Ectodermal cell (in vitro differentiated cells): ENCODE data around the gene KRT7.

Experiments used
- H3K27ac ChIP-seq: 2 replicates; pipeline ENCODE4 v1.7.0; 2013; ENCODE audit warnings: mild to moderate bottlenecking, low read depth, low read length; ENCODE audit not compliant: insufficient read depth, poor library complexity, severe bottlenecking
- H3K27me3 ChIP-seq: 2 replicates; pipeline ENCODE4 v1.7.0; 2013; ENCODE audit warnings: mild to moderate bottlenecking, low read length; ENCODE audit not compliant: insufficient read depth, control insufficient read depth, poor library complexity, severe bottlenecking
- H3K36me3 ChIP-seq: one replicate; pipeline ENCODE4 v1.7.0; 2013; ENCODE audit warnings: low read length; ENCODE audit not compliant: control insufficient read depth, insufficient read depth
- H3K4me1 ChIP-seq: one replicate; pipeline ENCODE4 v1.7.0; 2013; ENCODE audit warnings: low read length; ENCODE audit not compliant: control insufficient read depth, insufficient read depth
- H3K4me3 ChIP-seq: 2 replicates; pipeline ENCODE4 v1.7.0; 2013; ENCODE audit warnings: low read depth, low read length, control low read depth; ENCODE audit not compliant: insufficient read depth
- H3K9me3 ChIP-seq: 2 replicates; pipeline ENCODE4 v1.7.0; 2013; ENCODE audit warnings: mild to moderate bottlenecking, low read length, moderate library complexity; ENCODE audit not compliant: control insufficient read depth
- WGBS, 2 experiments: methylation state at CpG; one replicate each; pipeline ENCODE4 v1.1.7; 2013; ENCODE audit warnings: missing lambda C conversion rate in 2 of 2; 5-methylcytosine and 5-hydroxymethylcytosine counted together

KRT7 gene

DNA sequence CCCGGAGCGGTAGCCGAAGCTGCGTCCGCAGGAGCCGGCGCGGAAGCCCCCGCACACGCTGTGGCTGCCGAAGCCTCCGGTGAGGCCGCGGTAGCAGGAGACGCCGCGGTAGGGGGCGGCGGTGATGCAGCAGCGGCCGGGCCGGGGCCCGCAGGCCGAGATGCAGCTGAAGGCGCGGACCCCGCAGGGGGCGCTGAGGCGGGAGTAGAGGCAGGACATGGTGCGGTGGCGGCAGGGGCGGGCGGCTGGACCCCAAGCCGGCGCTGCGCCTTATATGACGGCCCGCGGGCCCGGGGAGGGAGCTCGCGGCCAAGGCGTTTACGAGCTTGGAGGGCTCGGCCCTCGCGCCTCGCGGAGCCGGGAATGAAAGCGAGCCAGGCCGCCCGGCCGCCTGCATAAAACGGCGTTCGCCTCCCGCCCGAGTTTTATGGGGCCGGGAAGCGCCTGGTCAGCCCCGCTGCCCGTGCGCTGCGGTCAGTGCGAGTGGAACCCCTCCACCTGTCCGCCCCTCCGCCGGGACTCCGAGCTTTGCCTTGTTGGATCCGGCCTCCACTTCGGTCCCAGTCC is 25.4 kb downstream of the KRT7 start:
- no peak overlapping the region for H3K27ac ChIP-seq
- no peaks in the 10 kb centered on the region for H3K36me3 ChIP-seq
- peaks cover 50% of the 10 kb centered on the region for H3K27me3 ChIP-seq
- H3K9me3 ChIP-seq: no peaks in the 10 kb centered on the region
- peaks cover 12% of the 10 kb centered on the region for H3K4me1 ChIP-seq
- H3K4me3 ChIP-seq: no peak overlapping the region
- 11 to 12% methylated on average over 72 of the region's 72 CpGs for WGBS, 2 experiments

DNA sequence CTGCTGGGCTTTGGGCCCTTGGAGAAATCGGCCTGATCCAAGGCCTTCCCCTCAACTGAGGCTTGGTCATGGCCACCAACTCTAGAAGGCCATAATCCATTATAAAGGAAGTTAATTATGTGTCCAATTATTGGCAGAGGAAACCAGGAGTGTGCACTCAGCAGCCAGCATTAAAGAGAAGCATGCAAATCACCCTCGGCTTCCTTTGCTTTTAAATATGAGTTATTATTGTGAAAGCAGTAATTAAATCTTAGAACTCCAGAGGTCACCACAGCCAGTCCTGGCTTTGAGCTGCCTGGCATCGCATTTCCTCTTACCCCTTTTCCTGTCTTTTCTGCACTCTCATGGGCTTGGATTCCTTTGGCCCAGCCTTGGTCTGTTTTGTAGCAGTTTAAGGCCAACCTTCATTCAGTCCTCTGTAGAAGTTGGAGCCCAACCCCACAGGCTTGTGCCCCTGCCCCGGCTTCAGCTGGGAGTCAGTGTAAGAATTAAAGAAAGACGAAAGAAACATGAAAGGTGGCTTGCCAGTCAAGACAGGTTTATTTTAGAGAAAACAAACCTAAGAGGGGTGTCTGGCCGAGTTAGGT is 26.7 kb downstream of the KRT7 start:
- H3K27me3 ChIP-seq: peaks cover 50% of the 10 kb centered on the region
- no peak overlapping the region for H3K27ac ChIP-seq
- 87 to 90% methylated on average over 6 of the region's 6 CpGs for WGBS, 2 experiments
- H3K4me1 ChIP-seq: peaks cover 12% of the 10 kb centered on the region
- H3K4me3 ChIP-seq: no peak overlapping the region
- no peaks in the 10 kb centered on the region for H3K9me3 ChIP-seq
- no peaks in the 10 kb centered on the region for H3K36me3 ChIP-seq

DNA sequence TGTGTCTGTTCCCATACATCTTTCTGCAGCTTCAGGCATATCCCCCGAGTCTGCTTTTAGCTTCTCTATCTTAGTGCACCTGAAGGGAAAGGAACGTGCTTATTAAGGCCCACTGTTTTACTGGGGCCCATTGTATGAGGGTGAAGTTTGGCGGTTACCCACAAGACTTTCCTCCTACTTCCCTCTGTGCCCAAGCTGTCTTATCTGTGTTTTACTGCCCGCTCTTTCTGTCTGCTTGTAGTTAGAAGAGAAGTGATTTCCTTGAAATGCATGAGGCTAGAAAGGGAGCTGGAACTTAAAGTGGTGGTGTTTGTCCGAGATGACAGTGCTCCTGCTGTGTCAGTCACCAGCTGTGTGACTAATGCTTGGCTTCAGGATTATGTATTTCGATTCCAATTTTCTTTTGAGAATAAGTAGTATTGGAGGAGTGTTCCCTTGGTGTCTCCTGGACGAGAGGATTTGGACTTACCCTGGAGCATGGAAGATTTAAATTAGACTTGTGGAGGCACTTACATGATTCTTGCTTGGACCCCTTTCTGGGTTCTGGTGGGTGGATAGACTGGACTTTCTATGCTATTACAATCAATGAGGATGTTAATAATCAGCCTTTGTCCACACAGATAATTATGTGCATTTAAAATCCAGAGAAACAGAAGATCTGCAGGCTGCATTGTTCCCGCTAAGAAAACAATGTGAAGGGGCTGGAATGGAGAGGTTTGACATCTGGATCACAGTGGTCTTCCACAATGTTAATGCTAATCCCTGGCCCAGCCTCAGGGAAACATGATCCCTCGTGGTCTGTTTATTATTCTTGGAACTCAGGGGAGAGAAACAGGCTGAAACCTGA is 27.5 kb downstream of the KRT7 start:
- no peak overlapping the region for H3K27ac ChIP-seq
- peaks cover 12% of the 10 kb centered on the region for H3K4me1 ChIP-seq
- no peaks in the 10 kb centered on the region for H3K9me3 ChIP-seq
- H3K36me3 ChIP-seq: no peaks in the 10 kb centered on the region
- no peak overlapping the region for H3K4me3 ChIP-seq
- WGBS, 2 experiments: 71 to 75% methylated on average over 8 to 9 of the region's 9 CpGs
- H3K27me3 ChIP-seq: peaks cover 44% of the 10 kb centered on the region

DNA sequence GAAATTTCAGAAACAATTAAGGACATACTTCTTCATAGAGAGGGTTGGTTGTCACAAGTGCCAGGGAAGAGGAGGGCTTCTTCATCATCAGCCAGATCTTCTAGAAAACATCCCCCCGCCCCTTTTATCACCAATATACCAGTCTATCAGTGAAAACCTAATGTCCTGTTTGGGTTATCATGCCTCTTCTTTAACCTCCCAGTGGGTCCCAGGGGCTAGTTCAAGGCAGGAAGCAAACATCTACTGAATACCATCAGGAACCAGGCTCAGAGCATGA is 28.1 kb downstream of the KRT7 start:
- Histone ChIP-seq H3K27me3 (peaks cover 38% of the 10 kb centered on the region), H3K36me3 (no peaks in the 10 kb centered on the region), H3K4me1 (peaks cover 12% of the 10 kb centered on the region), H3K27ac (no peak overlapping the region), H3K9me3 (no peaks in the 10 kb centered on the region), H3K4me3 (no peak overlapping the region)
- 93 to 95% methylated on average over 1 of the region's 1 CpG for WGBS, 2 experiments

DNA sequence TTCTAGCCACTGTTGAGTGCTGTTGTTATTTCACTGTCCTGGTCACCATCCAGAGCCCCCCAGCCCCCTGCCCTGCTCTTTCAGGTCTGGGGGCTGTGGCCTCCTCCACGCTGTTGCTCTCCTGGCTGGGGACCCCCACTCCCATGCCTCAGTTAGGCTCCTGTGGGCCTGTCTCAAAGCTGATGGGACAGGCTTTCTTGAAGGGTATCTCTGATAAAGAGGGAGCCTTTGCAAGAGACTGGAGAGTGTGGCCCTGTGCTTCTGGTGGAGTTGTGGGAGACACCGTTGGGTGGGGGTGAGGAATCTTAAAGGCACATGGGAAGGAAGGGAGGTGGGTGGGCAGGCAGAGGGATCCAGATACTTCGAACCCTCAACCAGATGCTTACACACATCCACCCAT is 29.2 kb downstream of the KRT7 start:
- Histone ChIP-seq H3K36me3 (no peaks in the 10 kb centered on the region), H3K27me3 (peaks cover 27% of the 10 kb centered on the region), H3K27ac (no peak overlapping the region), H3K4me3 (no peak overlapping the region), H3K9me3 (no peaks in the 10 kb centered on the region), H3K4me1 (peaks cover 12% of the 10 kb centered on the region)
- 90 to 94% methylated on average over 2 of the region's 3 CpGs for WGBS, 2 experiments

DNA sequence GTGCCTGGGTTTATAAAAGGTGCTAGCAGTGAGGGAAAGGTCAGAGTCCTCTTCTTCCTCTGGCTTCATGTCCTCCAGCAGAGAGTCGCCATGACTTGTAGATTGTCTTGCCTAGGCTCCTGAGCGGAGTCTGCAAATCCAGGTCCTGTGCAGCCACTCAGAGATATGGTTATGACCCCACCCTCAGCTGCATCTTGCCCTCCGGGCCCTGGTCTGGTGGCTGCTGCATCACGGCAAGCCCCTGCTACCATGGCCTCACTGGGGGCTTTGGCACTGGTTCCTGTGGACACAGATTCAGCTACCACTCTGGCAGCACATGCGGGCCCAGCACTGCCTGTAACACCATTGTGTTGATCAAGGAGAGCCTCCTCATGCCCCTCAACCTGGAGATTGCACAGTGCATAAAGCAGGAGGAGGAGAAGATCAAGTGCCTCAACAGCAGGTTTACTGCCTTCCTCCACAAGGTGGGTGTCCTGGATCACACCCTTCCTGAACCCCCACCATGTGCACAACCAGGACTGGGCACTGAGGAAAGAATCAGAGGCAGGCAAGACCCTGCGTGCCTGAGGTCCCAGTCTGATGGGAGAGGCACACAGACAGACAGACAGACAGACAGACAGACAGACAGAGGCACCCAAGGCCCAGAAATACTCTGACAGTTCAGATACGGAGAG is 30.9 kb downstream of the KRT7 start:
- no peaks in the 10 kb centered on the region for H3K36me3 ChIP-seq
- H3K27me3 ChIP-seq: peaks cover 11% of the 10 kb centered on the region
- peaks cover 12% of the 10 kb centered on the region for H3K4me1 ChIP-seq
- no peak overlapping the region for H3K27ac ChIP-seq
- 89 to 92% methylated on average over 7 of the region's 7 CpGs for WGBS, 2 experiments
- no peaks in the 10 kb centered on the region for H3K9me3 ChIP-seq
- no peak overlapping the region for H3K4me3 ChIP-seq

DNA sequence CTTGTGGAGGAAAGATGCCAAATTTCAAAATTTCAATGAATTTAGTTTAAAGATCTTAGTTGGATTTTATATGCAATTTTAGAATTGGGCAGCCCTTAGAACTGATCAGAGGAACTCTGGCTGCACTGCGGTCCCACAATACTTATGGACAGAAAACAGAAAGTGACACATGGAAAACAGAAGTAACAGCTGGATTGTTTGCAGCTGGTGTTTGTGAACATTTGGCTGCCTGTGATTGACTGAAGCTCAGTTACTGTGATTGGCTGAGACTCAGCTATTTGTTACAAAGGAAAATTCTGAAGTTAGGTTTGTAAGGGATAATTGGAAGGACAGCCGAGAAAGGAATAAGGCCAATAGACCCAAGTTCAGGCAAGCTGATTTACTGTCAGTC is 31.4 kb downstream of the KRT7 start:
- peaks cover 12% of the 10 kb centered on the region for H3K4me1 ChIP-seq
- no peak overlapping the region for H3K27ac ChIP-seq
- peaks cover 6% of the 10 kb centered on the region for H3K27me3 ChIP-seq
- no peaks in the 10 kb centered on the region for H3K9me3 ChIP-seq
- no peak overlapping the region for H3K4me3 ChIP-seq
- WGBS, 2 experiments: 85 to 91% methylated on average over 2 of the region's 2 CpGs
- no peaks in the 10 kb centered on the region for H3K36me3 ChIP-seq

DNA sequence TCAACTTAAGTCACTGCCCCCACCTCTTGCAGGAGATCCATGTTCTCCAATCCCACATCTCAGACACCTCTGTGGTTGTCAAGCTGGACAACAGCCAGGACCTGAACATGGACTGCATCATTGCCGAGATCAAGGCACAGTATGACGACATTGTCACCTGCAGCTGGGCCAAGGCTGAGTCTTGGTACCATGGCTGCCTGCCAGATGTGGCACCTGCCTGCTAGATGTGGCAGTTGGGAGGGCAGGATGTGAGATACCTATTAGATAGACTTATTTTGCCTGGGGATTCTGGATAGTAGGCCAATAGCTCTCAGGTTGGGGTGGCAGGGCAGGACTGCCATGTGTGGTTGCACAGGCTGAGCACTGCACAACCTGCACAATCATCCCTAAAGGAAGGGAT is 33.5 kb downstream of the KRT7 start:
- Histone ChIP-seq H3K9me3 (no peaks in the 10 kb centered on the region), H3K36me3 (no peaks in the 10 kb centered on the region), H3K27ac (no peak overlapping the region), H3K4me1 (peaks cover under 1% of the 10 kb centered on the region), H3K4me3 (no peak overlapping the region), H3K27me3 (no peaks in the 10 kb centered on the region)
- WGBS, 2 experiments: 92 to 97% methylated on average over 2 of the region's 2 CpGs

DNA sequence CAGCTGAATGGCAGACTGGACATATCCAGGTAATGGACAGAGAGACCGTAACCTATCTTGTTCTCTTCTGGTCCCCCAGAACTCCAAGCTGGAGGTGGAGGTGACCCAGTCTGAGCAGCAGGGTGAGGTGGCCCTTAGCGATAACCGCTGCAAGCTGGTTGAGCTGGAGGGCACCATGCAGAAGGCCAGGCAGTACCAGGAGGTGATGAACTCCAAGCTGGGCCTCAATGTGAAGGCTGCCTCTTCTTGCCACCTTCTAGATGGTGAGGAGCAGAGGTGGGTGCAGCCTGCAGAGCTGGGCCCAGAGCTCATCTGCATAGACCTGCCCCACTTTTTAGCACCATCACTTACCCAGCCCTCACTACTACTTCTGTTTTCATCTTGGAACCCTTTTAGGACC is 34.2 kb downstream of the KRT7 start:
- Histone ChIP-seq H3K4me1 (no peaks in the 10 kb centered on the region), H3K4me3 (no peak overlapping the region), H3K27ac (no peak overlapping the region), H3K9me3 (no peaks in the 10 kb centered on the region), H3K27me3 (no peaks in the 10 kb centered on the region), H3K36me3 (no peaks in the 10 kb centered on the region)
- 63 to 64% methylated on average over 3 of the region's 3 CpGs for WGBS, 2 experiments

DNA sequence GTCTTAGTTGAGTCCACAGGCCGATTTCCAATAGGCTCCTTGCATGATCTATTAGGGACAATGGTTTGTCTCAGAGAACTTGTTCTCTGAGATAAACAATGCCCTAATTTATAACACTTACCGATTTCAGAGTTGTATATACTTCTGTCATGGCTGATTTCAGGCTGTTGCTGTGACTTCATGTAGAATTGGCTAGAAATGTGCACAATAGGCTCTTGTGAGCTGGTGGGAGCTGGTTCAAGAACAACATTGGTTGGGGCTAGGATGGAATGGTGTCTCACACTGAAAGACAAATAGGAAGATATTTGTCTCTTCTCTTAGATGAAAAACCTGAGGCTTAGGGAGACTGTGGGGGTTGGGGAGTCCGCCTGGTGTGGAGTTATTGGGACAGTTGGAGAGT is 34.7 kb downstream of the KRT7 start:
- Histone ChIP-seq H3K4me1 (no peaks in the 10 kb centered on the region), H3K27me3 (no peaks in the 10 kb centered on the region), H3K27ac (no peak overlapping the region), H3K36me3 (no peaks in the 10 kb centered on the region), H3K9me3 (no peaks in the 10 kb centered on the region), H3K4me3 (no peak overlapping the region)
- 90 to 96% methylated on average over 3 of the region's 3 CpGs for WGBS, 2 experiments
